WTC11 (cell line): ENCODE data around the gene SLAMF7. TPM values are rescaled to one million over a fixed set of nuclear protein-coding genes. Genes with fewer than 3 reads are reported as not detected.

Experiments
- ATAC-seq: fragments of 200-7000 bp; cut with Tn5 transposase; 2 replicates; pipeline ENCODE4 v1.10.0; 2021; ENCODE audit warnings: mild to moderate bottlenecking, moderate library complexity
- CTCF ChIA-PET: fragments of 300-600 bp; sonication (Branson Sonifier 250); formaldehyde crosslinking; loops from one replicate; lab custom pipeline; 2021; ENCODE audit warnings: antibody characterized with exemption; lab: Charles Lee
- POLR2A ChIA-PET: fragments of 350-600 bp; sonication (Branson Sonifier 250); formaldehyde crosslinking; loops from one replicate; lab custom pipeline; 2021; ENCODE audit warnings: antibody characterized with exemption; lab: Charles Lee
- DNase-seq: peaks from one replicate; pipeline ENCODE4 v3.0.0; 2021; ENCODE audit warnings: low spot score
- H3K27ac Mint-ChIP-seq: 2 replicates; pipeline ENCODE4 v1.8.0; 2021; ENCODE audit warnings: mixed read lengths
- H3K27me3 Mint-ChIP-seq: 2 replicates; pipeline ENCODE4 v1.8.0; 2021; ENCODE audit warnings: low read depth, mild to moderate bottlenecking, moderate library complexity, mixed read lengths
- H3K36me3 Mint-ChIP-seq: 2 replicates; pipeline ENCODE4 v1.8.0; 2021; ENCODE audit warnings: mixed read lengths
- H3K4me1 Mint-ChIP-seq: 2 replicates; pipeline ENCODE4 v1.8.0; 2022; ENCODE audit warnings: mixed read lengths
- H3K4me3 Mint-ChIP-seq: 2 replicates; pipeline ENCODE4 v1.8.0; 2021; ENCODE audit warnings: mild to moderate bottlenecking, moderate library complexity, mixed read lengths
- H3K9me3 Mint-ChIP-seq: 2 replicates; pipeline ENCODE4 v1.8.0; 2021; ENCODE audit warnings: mixed read lengths
- ARID4B ChIP-seq: sonication (generic); formaldehyde crosslinking; IDR thresholded peaks from 2 replicates; pipeline ENCODE4 v1.8.0; 2023; ENCODE audit warnings: missing genetic modification reagents, mild to moderate bottlenecking, borderline replicate concordance
- ELF4 ChIP-seq: sonication (generic); formaldehyde crosslinking; IDR thresholded peaks from 2 replicates; pipeline ENCODE4 v1.8.1; 2022; ENCODE audit warnings: low read depth, mild to moderate bottlenecking, moderate library complexity, missing genetic modification reagents
- HMGA2 ChIP-seq: fragments of 250-450 bp; sonication (Bioruptor Pico); IDR thresholded peaks from 2 replicates; pipeline ENCODE4 v1.4.0; 2021; ENCODE audit warnings: mild to moderate bottlenecking, moderate library complexity
- MXD4 ChIP-seq: fragments of 250-450 bp; sonication (Bioruptor Pico); IDR thresholded peaks from 2 replicates; pipeline ENCODE4 v1.8.0; 2021; ENCODE audit warnings: mild to moderate bottlenecking, moderate library complexity, borderline replicate concordance
- NFYB ChIP-seq: sonication (generic); formaldehyde crosslinking; conservative IDR thresholded peaks from 2 replicates; pipeline ENCODE4 v1.8.0; 2022; ENCODE audit warnings: low read depth, missing genetic modification reagents
- NR3C1 ChIP-seq: sonication (generic); formaldehyde crosslinking; conservative IDR thresholded peaks from 2 replicates; pipeline ENCODE4 v1.8.1; 2023; ENCODE audit warnings: low read depth, mild to moderate bottlenecking, missing genetic modification reagents
- USF1 ChIP-seq: sonication (generic); formaldehyde crosslinking; IDR thresholded peaks from 2 replicates; pipeline ENCODE4 v1.8.0; 2022; ENCODE audit warnings: mild to moderate bottlenecking, missing genetic modification reagents
- ZBTB21 ChIP-seq: sonication (generic); formaldehyde crosslinking; IDR thresholded peaks from 2 replicates; pipeline ENCODE4 v1.8.1; 2023; ENCODE audit warnings: mild to moderate bottlenecking, missing genetic modification reagents, borderline replicate concordance
- ZNF121 ChIP-seq: sonication (generic); formaldehyde crosslinking; IDR thresholded peaks from 2 replicates; pipeline ENCODE4 v1.8.0; 2023; ENCODE audit warnings: missing genetic modification reagents
- ZNF232 ChIP-seq: sonication (generic); formaldehyde crosslinking; IDR thresholded peaks from 2 replicates; pipeline ENCODE4 v1.8.0; 2022; ENCODE audit warnings: mild to moderate bottlenecking, missing genetic modification reagents
- ZNF263 ChIP-seq: sonication (generic); formaldehyde crosslinking; IDR thresholded peaks from 2 replicates; pipeline ENCODE4 v1.8.1; 2022; ENCODE audit warnings: low read depth, mild to moderate bottlenecking, moderate library complexity, missing genetic modification reagents
- ZNF396 ChIP-seq: fragments of 250-450 bp; sonication (Bioruptor Pico); IDR thresholded peaks from 2 replicates; pipeline ENCODE4 v1.8.0; 2021; ENCODE audit warnings: mild to moderate bottlenecking, moderate library complexity, borderline replicate concordance
- ZNF416 ChIP-seq: fragments of 250-450 bp; sonication (Bioruptor Pico); IDR thresholded peaks from 2 replicates; pipeline ENCODE4 v1.9.0; 2021; ENCODE audit warnings: mild to moderate bottlenecking, inconsistent platforms
- ZNF423 ChIP-seq: fragments of 250-450 bp; sonication (Bioruptor Pico); IDR thresholded peaks from 2 replicates; pipeline ENCODE4 v2.1.2; 2022; ENCODE audit warnings: mild to moderate bottlenecking, moderate library complexity
- total RNA-seq: library from RNA; stranded (reverse); gene quantifications from 3 replicates; pipeline ENCODE4 v1.2.3, GENCODE V29; 2021
- TF ChIP-seq, protein P1 (sequence below): sonication (generic); formaldehyde crosslinking; IDR thresholded peaks from 2 replicates; pipeline ENCODE4 v1.8.0; 2022; ENCODE audit warnings: missing genetic modification reagents
- TF ChIP-seq, protein P2 (sequence below): sonication (generic); formaldehyde crosslinking; conservative IDR thresholded peaks from 2 replicates; pipeline ENCODE4 v1.8.1; 2023; ENCODE audit warnings: mild to moderate bottlenecking, low read depth, missing genetic modification reagents, moderate library complexity
- TF ChIP-seq, protein P3 (sequence below): sonication (generic); formaldehyde crosslinking; IDR thresholded peaks from 2 replicates; pipeline ENCODE4 v1.8.1; 2022; ENCODE audit warnings: mild to moderate bottlenecking, missing genetic modification reagents, moderate library complexity, borderline replicate concordance

SLAMF7 gene
- total RNA-seq, 1 experiment from 2014 or later = 0.15 TPM

GRCh38 chr1:160718210-160718609 lies 20.8 kb upstream of the SLAMF7 start:
- POLR2A ChIA-PET = no interaction called here
- Mint-ChIP-seq H3K4me3 (no peak overlapping the region), H3K27ac (no peak overlapping the region), H3K4me1 (peaks cover 15% of the 10 kb centered on the region), H3K27me3 (no peaks in the 10 kb centered on the region; the same call in 1 of the 2 replicates), H3K36me3 (peaks cover 14% of the 10 kb centered on the region), H3K9me3 (peaks cover 19% of the 10 kb centered on the region)
- ATAC-seq (no peak), DNase-seq (no peak)
- TF ChIP-seq NR3C1 (CRISPR knock-in tag) (no peak), HMGA2 (no peak), NFYB (no peak), ZNF232 (CRISPR knock-in tag) (no peak), ZNF423 (CRISPR knock-in tag) (no peak), ELF4 (CRISPR knock-in tag) (no peak), ZNF416 (CRISPR knock-in tag) (no peak), ZNF396 (CRISPR knock-in tag) (no peak), ZBTB21 (CRISPR knock-in tag) (no peak), USF1 (CRISPR knock-in tag) (no peak), ARID4B (CRISPR knock-in tag) (no peak), ZNF121 (no peak), ZNF263 (CRISPR knock-in tag) (no peak), MXD4 (CRISPR knock-in tag) (no peak)
- TF ChIP-seq, protein P1, sequence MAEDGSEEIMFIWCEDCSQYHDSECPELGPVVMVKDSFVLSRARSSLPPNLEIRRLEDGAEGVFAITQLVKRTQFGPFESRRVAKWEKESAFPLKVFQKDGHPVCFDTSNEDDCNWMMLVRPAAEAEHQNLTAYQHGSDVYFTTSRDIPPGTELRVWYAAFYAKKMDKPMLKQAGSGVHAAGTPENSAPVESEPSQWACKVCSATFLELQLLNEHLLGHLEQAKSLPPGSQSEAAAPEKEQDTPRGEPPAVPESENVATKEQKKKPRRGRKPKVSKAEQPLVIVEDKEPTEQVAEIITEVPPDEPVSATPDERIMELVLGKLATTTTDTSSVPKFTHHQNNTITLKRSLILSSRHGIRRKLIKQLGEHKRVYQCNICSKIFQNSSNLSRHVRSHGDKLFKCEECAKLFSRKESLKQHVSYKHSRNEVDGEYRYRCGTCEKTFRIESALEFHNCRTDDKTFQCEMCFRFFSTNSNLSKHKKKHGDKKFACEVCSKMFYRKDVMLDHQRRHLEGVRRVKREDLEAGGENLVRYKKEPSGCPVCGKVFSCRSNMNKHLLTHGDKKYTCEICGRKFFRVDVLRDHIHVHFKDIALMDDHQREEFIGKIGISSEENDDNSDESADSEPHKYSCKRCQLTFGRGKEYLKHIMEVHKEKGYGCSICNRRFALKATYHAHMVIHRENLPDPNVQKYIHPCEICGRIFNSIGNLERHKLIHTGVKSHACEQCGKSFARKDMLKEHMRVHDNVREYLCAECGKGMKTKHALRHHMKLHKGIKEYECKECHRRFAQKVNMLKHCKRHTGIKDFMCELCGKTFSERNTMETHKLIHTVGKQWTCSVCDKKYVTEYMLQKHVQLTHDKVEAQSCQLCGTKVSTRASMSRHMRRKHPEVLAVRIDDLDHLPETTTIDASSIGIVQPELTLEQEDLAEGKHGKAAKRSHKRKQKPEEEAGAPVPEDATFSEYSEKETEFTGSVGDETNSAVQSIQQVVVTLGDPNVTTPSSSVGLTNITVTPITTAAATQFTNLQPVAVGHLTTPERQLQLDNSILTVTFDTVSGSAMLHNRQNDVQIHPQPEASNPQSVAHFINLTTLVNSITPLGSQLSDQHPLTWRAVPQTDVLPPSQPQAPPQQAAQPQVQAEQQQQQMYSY (CRISPR knock-in tag) = no peak
- TF ChIP-seq, protein P2, sequence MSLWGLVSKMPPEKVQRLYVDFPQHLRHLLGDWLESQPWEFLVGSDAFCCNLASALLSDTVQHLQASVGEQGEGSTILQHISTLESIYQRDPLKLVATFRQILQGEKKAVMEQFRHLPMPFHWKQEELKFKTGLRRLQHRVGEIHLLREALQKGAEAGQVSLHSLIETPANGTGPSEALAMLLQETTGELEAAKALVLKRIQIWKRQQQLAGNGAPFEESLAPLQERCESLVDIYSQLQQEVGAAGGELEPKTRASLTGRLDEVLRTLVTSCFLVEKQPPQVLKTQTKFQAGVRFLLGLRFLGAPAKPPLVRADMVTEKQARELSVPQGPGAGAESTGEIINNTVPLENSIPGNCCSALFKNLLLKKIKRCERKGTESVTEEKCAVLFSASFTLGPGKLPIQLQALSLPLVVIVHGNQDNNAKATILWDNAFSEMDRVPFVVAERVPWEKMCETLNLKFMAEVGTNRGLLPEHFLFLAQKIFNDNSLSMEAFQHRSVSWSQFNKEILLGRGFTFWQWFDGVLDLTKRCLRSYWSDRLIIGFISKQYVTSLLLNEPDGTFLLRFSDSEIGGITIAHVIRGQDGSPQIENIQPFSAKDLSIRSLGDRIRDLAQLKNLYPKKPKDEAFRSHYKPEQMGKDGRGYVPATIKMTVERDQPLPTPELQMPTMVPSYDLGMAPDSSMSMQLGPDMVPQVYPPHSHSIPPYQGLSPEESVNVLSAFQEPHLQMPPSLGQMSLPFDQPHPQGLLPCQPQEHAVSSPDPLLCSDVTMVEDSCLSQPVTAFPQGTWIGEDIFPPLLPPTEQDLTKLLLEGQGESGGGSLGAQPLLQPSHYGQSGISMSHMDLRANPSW (CRISPR knock-in tag) = no peak
- TF ChIP-seq, protein P3, sequence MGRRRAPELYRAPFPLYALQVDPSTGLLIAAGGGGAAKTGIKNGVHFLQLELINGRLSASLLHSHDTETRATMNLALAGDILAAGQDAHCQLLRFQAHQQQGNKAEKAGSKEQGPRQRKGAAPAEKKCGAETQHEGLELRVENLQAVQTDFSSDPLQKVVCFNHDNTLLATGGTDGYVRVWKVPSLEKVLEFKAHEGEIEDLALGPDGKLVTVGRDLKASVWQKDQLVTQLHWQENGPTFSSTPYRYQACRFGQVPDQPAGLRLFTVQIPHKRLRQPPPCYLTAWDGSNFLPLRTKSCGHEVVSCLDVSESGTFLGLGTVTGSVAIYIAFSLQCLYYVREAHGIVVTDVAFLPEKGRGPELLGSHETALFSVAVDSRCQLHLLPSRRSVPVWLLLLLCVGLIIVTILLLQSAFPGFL = no peak
- CTCF ChIA-PET = no interaction called here
